Nucleus accumbens (tissue), 56 donors: Measurements from ENCODE around the gene GALNT10.

Experiments
- DNase-seq, 56 donors: peaks; one replicate each; lab custom pipeline; 2025; lab: John Stamatoyannopoulos, UW

Gene GALNT10

GRCh38 chr5:154418344-154418820 is 227.8 kb downstream of the GALNT10 start:
- DNase-seq = no peak

- DNase-seq = no peak
These were observed 228.7 kb downstream of the GALNT10 start for GRCh38 chr5:154419236-154419635.

- DNase-seq = peak in 1 of 56 donors; percentile 12
These were observed 231.3 kb downstream of the GALNT10 start for GRCh38 chr5:154421868-154422267.

- no peak for DNase-seq
These were observed 231.8 kb downstream of the GALNT10 start for GRCh38 chr5:154422298-154422697.

- no peak for DNase-seq
These were observed 237.7 kb downstream of the GALNT10 start for GRCh38 chr5:154428208-154428607.

- no peak for DNase-seq
These were observed 238.8 kb downstream of the GALNT10 start for GRCh38 chr5:154429341-154429740.

GRCh38 chr5:154430466-154430865 is 239.9 kb downstream of the GALNT10 start:
- no peak for DNase-seq

- no peak for DNase-seq
These were observed 240.6 kb downstream of the GALNT10 start for GRCh38 chr5:154430961-154431630.

GRCh38 chr5:154435226-154435625 is 244.7 kb downstream of the GALNT10 start:
- DNase-seq = no peak

GRCh38 chr5:154437281-154437965 is 246.9 kb downstream of the GALNT10 start:
- no peak for DNase-seq

- no peak for DNase-seq
These were observed 250.0 kb downstream of the GALNT10 start for GRCh38 chr5:154440540-154440939.

- no peak for DNase-seq
These were observed 252.3 kb downstream of the GALNT10 start for GRCh38 chr5:154442801-154443200.

- DNase-seq = peak in 5 of 56 donors; percentile 20 to 33 (median 25)
These were observed 254.3 kb downstream of the GALNT10 start for GRCh38 chr5:154444556-154445421.

GRCh38 chr5:154445422-154446194 is 255.1 kb downstream of the GALNT10 start, which contains the start of gene SAP30L:
SAP30L (plus strand) TSS chr5:154445997; CDS start chr5:154446605, 608 bp downstream.
- DNase-seq = peak; percentile 59 to 96 (median 90)

GRCh38 chr5:154446195-154447088 is 255.9 kb downstream of the GALNT10 start:
- DNase-seq = peak in 47 of 56 donors; percentile 9 to 62 (median 33)

GRCh38 chr5:154447089-154447725 is 256.7 kb downstream of the GALNT10 start:
- DNase-seq = peak in 5 of 56 donors; percentile 9 to 38 (median 34)

GRCh38 chr5:154449786-154450185 is 259.3 kb downstream of the GALNT10 start:
- DNase-seq = no peak

- DNase-seq = no peak
These were observed 261.4 kb downstream of the GALNT10 start for GRCh38 chr5:154451957-154452356.
